K562 (cell line): ENCODE measurements around the gene NMB.

Source experiments
- E2F1 ChIP-seq: sonication (generic); formaldehyde crosslinking; IDR thresholded peaks from 2 replicates; pipeline ENCODE4 v1.8.1; 2023; ENCODE audit warnings: mild to moderate bottlenecking, missing genetic modification reagents, moderate library complexity
- MXI1 ChIP-seq: IDR thresholded peaks from 2 replicates; pipeline ENCODE4 v1.6.1; 2011; ENCODE audit warnings: low read depth, mild to moderate bottlenecking, improper control_type of control experiment, low read length
- POLR2AphosphoS5 ChIP-seq: IDR thresholded peaks from 2 replicates; pipeline ENCODE4 v1.6.1; 2011; ENCODE audit warnings: mild to moderate bottlenecking, low read depth, low read length, moderate library complexity; ENCODE audit not compliant: control insufficient read depth, insufficient read depth
- REST ChIP-seq, 2 experiments: fragments of 450-650 bp; formaldehyde crosslinking in 1 of 2; IDR thresholded peaks; 2 replicates each; pipeline versions ENCODE4 v1.4.0 to v1.6.1; 2014 to 2020; ENCODE audit warnings: mild to moderate bottlenecking in 2 of 2, borderline replicate concordance in 1 of 2, low read depth in 1 of 2
- USF2 ChIP-seq: sonication (generic); formaldehyde crosslinking; IDR thresholded peaks from 2 replicates; pipeline ENCODE4 v1.5.0; 2020; ENCODE audit warnings: missing genetic modification reagents
- XRCC5 ChIP-seq: fragments of 200-400 bp; formaldehyde crosslinking; IDR thresholded peaks from 2 replicates; pipeline ENCODE4 v1.6.1; 2017; ENCODE audit warnings: low read depth, mild to moderate bottlenecking, low read length
- ZNF124 ChIP-seq: sonication (generic); formaldehyde crosslinking; IDR thresholded peaks from 2 replicates; pipeline ENCODE4 v1.8.1; 2022; ENCODE audit warnings: missing genetic modification reagents
- ZNF311 ChIP-seq: fragments of 250-450 bp; sonication (Bioruptor Pico); IDR thresholded peaks from 2 replicates; pipeline ENCODE4 v1.4.0; 2020; ENCODE audit warnings: mild to moderate bottlenecking, moderate library complexity
- ZNF512 ChIP-seq: IDR thresholded peaks from 2 replicates; pipeline ENCODE4 v1.6.1; 2016; ENCODE audit warnings: missing genetic modification characterization, missing compliant biosample characterization

- TF ChIP-seq POLR2AphosphoS5 (no peak), USF2 (CRISPR knock-in tag) (no peak), MXI1 (no peak), E2F1 (CRISPR knock-in tag) (no peak), XRCC5 (no peak), ZNF512 (no peak), REST (IDR thresholded peaks at IDR 0.05; ENCODE audit: borderline replicate concordance) (no peak), REST (CRISPR knock-in tag; IDR thresholded peaks at IDR 0.05; ENCODE audit: low read depth) (no peak), ZNF124 (no peak), ZNF311 (no peak)
Measured at GRCh38 chr15:84658080-84658787, at the start of gene NMB.
